Chondrocyte (in vitro differentiated cells): Measurements from ENCODE around the gene FOXE3. TPM values are rescaled to one million over a fixed set of nuclear protein-coding genes. Genes with fewer than 3 reads are reported as not detected.

Experiments used
- DNase-seq: peaks from one replicate; pipeline ENCODE4 v3.0.0; 2021; ENCODE audit warnings: mixed read lengths, low spot score
- H3K27ac Mint-ChIP-seq: one replicate; pipeline ENCODE4 v1.8.0; 2021; ENCODE audit warnings: mild to moderate bottlenecking, moderate library complexity, mixed read lengths; ENCODE audit not compliant: unreplicated experiment
- H3K27me3 Mint-ChIP-seq: 2 replicates; pipeline ENCODE4 v1.8.0; 2021; ENCODE audit warnings: low read depth, mixed read lengths
- H3K36me3 Mint-ChIP-seq: 2 replicates; pipeline ENCODE4 v1.8.0; 2021; ENCODE audit warnings: low read depth, mixed read lengths
- H3K4me1 Mint-ChIP-seq: 2 replicates; pipeline ENCODE4 v1.8.0; 2021; ENCODE audit warnings: low read depth, mild to moderate bottlenecking, mixed read lengths
- H3K4me3 Mint-ChIP-seq: one replicate; pipeline ENCODE4 v1.8.0; 2021; ENCODE audit warnings: mild to moderate bottlenecking, moderate library complexity, mixed read lengths; ENCODE audit not compliant: unreplicated experiment
- H3K9me3 Mint-ChIP-seq: 2 replicates; pipeline ENCODE4 v1.8.0; 2021; ENCODE audit warnings: low read depth, mixed read lengths
- total RNA-seq: library from RNA; stranded (reverse); gene quantifications from 3 replicates; pipeline ENCODE4 v1.2.1, GENCODE V29; 2021
- TF ChIP-seq, protein P1 (sequence below): fragments of 200-600 bp; sonication (generic); IDR thresholded peaks from 2 replicates; pipeline ENCODE4 v1.5.0; 2021; ENCODE audit warnings: antibody characterized with exemption, mild to moderate bottlenecking, moderate library complexity

The FOXE3 gene
- total RNA-seq, 1 donor from 2014 or later, result not detected

DNA sequence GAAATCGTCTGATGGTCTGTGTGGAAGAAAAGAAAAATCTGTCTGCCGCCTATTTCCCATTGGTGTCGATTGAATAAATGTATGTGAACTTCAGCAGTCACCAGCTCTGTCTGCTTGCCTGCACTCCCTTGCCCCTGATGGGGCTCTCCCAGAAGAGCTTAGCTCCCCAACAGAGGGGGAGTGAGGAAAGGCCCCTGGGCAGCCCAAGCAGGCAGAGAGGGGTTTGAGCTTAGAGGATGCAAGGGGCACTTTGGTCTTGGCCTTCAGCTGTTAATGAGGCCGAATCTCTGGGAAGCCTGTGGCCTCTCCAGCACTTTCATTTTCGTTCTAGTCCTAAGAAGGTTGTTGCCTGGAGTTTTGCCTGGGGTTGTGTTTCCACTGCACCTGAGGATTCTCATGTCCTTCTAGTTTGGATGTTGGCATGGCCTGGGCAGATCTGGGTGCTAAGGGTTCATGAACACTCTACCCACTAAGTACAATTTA lies 24.6 kb downstream of the FOXE3 start:
- Mint-ChIP-seq H3K4me3 (no peak overlapping the region), H3K27me3 (peaks cover 5% of the 10 kb centered on the region), H3K9me3 (no peaks in the 10 kb centered on the region), H3K4me1 (peaks cover 29% of the 10 kb centered on the region), H3K27ac (no peak overlapping the region), H3K36me3 (no peaks in the 10 kb centered on the region)
- DNase-seq, result no peak
- TF ChIP-seq, protein P1, sequence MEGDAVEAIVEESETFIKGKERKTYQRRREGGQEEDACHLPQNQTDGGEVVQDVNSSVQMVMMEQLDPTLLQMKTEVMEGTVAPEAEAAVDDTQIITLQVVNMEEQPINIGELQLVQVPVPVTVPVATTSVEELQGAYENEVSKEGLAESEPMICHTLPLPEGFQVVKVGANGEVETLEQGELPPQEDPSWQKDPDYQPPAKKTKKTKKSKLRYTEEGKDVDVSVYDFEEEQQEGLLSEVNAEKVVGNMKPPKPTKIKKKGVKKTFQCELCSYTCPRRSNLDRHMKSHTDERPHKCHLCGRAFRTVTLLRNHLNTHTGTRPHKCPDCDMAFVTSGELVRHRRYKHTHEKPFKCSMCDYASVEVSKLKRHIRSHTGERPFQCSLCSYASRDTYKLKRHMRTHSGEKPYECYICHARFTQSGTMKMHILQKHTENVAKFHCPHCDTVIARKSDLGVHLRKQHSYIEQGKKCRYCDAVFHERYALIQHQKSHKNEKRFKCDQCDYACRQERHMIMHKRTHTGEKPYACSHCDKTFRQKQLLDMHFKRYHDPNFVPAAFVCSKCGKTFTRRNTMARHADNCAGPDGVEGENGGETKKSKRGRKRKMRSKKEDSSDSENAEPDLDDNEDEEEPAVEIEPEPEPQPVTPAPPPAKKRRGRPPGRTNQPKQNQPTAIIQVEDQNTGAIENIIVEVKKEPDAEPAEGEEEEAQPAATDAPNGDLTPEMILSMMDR, result no peak

DNA sequence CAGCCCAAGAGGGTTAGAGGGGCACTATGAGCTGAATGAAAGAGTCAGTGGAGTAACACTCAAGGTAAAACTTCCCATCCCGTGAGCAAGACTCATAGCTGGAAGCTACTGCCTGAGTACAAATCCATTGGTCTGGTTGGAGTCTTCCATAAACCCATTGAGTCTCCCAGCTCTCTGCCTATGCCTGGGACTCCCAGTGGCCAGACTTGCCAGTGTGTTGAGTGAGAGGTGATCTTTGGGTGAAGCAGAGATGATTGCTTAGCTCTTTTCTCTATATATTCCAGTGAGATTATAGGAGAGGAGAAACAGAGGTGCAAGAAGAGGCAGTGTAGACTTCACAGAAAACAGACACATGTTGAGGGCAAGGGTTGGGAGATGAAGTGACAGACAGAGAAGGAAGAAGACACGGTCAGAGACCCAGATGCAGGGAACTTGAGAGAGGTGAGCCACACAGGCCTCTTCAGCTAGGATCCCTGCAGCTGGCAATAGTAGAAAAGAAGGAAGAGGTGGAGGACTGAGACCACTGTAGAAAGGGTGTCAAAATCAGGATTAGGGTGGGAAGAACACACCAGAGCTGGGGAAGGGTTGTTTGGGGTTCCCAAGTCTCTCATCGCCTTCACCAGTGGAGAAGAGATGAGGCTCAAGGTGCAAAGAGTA lies 25.5 kb downstream of the FOXE3 start:
- TF ChIP-seq, protein P1, result no peak
- Mint-ChIP-seq H3K4me3 (no peak overlapping the region), H3K36me3 (peaks cover under 1% of the 10 kb centered on the region), H3K4me1 (peaks cover 19% of the 10 kb centered on the region), H3K27ac (no peak overlapping the region), H3K9me3 (no peaks in the 10 kb centered on the region), H3K27me3 (peaks cover 14% of the 10 kb centered on the region)
- no peak for DNase-seq

DNA sequence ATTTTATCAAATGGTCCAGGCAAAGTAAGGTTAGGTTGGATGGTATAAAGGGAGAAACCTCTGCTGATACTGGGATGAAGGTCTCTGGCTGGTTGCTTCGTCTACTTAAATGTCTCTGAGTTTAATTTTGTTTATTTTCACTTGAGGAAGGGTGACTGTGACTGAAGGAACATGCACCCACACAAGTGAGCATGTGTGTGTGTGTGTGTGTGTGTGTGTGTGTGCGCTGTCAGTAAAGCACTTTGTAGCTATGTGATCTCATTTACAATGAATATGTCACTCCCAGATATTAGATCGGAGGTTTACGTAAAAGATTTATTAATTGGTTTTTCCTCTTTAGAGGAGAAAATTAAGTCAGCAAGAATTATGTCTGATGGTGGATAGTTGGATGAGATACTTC lies 26.1 kb downstream of the FOXE3 start:
- Mint-ChIP-seq H3K9me3 (no peaks in the 10 kb centered on the region), H3K36me3 (peaks cover 2% of the 10 kb centered on the region), H3K4me1 (peaks cover 16% of the 10 kb centered on the region), H3K27ac (no peak overlapping the region), H3K4me3 (no peak overlapping the region), H3K27me3 (peaks cover 21% of the 10 kb centered on the region)
- TF ChIP-seq, protein P1, result no peak
- no peak for DNase-seq

DNA sequence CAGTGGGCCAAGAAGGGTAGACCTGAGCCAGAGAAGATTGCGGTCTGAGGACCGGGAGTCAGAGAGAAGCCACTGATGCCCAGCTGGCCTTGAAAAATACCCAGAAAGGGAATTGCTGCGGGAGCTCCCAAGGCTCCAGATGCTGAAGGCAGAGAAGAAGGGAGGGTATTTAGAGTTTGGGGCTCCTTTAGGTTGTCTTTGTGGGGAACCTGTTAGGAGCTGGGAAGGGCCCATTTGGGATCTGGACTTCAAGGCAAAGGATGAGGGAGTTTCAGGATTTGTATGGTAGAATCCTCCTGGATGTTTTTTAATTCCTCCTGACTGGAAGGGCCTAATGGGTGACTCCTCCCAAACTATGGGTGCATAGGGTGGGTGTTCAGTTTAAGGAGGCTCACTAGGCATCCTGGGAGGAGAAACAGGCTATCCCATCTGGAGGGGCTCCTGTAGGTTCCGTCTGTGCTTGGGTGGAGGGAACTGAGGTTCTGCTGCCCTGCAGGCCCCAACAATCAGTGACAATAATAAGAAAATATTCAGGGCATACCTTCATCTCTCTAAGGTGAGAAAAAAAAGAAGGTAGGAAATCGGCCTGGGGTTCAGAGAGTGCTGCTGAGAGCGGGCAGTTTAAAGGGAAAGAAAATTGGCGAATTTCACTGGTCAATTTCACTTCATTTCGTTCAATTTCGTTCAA lies 26.9 kb downstream of the FOXE3 start:
- Mint-ChIP-seq H3K27me3 (peaks cover 25% of the 10 kb centered on the region), H3K4me3 (no peak overlapping the region), H3K36me3 (peaks cover 2% of the 10 kb centered on the region), H3K27ac (no peak overlapping the region), H3K9me3 (no peaks in the 10 kb centered on the region), H3K4me1 (peaks cover 16% of the 10 kb centered on the region)
- TF ChIP-seq, protein P1, result no peak
- DNase-seq, result no peak

DNA sequence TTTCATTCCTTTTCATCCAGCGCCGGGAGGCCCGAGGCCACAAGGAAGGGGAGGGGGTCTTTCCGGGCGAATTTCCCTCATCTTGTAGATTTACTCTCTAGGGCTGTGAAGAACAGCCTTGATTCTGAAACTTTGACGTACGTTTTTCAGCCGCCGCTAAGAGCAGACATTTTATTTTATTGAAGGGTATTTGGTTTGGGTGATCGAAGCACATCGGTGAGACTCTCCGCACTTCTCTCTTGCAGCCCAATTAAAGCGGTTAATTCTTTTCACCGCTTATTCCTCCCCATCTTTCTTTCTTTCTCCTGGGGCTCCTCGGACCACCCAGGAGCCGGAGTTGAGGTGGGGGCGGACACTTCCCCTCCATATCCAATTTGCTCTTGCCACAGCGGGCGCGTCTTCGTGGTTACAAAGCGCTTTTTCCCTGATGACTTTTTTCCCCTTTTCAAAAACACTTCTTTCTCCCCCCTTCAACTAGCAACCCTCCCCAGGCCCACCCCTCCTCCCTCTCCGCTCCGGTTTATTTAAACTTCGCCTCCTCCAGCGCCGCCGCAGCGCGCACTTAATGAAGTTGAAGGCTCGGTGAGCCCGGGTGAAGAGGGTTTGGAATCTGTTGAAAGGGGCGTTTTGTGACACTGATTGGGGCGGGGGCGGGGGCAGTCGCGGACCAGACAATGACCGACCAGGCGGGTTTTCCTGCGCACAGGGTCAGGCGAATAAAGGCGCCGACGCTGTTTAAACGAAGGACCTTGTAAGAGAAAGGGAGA lies 27.6 kb downstream of the FOXE3 start:
- Mint-ChIP-seq H3K4me3 (peak overlapping the region; percentile 59), H3K4me1 (peaks cover 16% of the 10 kb centered on the region), H3K27me3 (peaks cover 31% of the 10 kb centered on the region), H3K36me3 (peaks cover 2% of the 10 kb centered on the region), H3K9me3 (no peaks in the 10 kb centered on the region), H3K27ac (peak overlapping the region; percentile 38)
- DNase-seq, result no peak
- TF ChIP-seq, protein P1, result no peak
